ENCODE data around the gene PDE5A.

PDE5A gene

GRCh38 chr4:119512398-119512797 is 116.2 kb downstream of the PDE5A start:
- TF ChIP-seq CTCF (IDR thresholded peaks at IDR 0.05; ENCODE audit: borderline replicate concordance, control extremely low read depth, extremely low read depth, insufficient read depth, missing control alignments), result no peak
- in situ Hi-C loops (cut with MboI; ENCODE audit: low sequenced_read_pairs, unreplicated experiment), result no loop called here
- DNase-seq (ENCODE audit: low spot score), result no peak

GRCh38 chr4:119510395-119511149 is 118.0 kb downstream of the PDE5A start:
- DNase-seq (ENCODE audit: low spot score), result no peak
- in situ Hi-C loops (cut with MboI; ENCODE audit: low sequenced_read_pairs, unreplicated experiment), result no loop called here
- TF ChIP-seq CTCF (IDR thresholded peaks at IDR 0.05; ENCODE audit: borderline replicate concordance, control extremely low read depth, extremely low read depth, insufficient read depth, missing control alignments), result no peak

GRCh38 chr4:119508281-119508680 is 120.3 kb downstream of the PDE5A start:
- in situ Hi-C loops (cut with MboI; ENCODE audit: low sequenced_read_pairs, unreplicated experiment), result no loop called here
- DNase-seq (ENCODE audit: low spot score), result no peak
- no peak for TF ChIP-seq CTCF (IDR thresholded peaks at IDR 0.05; ENCODE audit: borderline replicate concordance, control extremely low read depth, extremely low read depth, insufficient read depth, missing control alignments)

- in situ Hi-C loops (cut with MboI; ENCODE audit: low sequenced_read_pairs, unreplicated experiment), result no loop called here
- no peak for DNase-seq (ENCODE audit: low spot score)
- TF ChIP-seq CTCF (IDR thresholded peaks at IDR 0.05; ENCODE audit: borderline replicate concordance, control extremely low read depth, extremely low read depth, insufficient read depth, missing control alignments), result no peak
Measured at GRCh38 chr4:119506806-119507205, 121.8 kb downstream of the PDE5A start.

GRCh38 chr4:119504616-119505015 is 124.0 kb downstream of the PDE5A start:
- no peak for TF ChIP-seq CTCF (IDR thresholded peaks at IDR 0.05; ENCODE audit: borderline replicate concordance, control extremely low read depth, extremely low read depth, insufficient read depth, missing control alignments)
- no peak for DNase-seq (ENCODE audit: low spot score)
- in situ Hi-C loops (cut with MboI; ENCODE audit: low sequenced_read_pairs, unreplicated experiment), result no loop called here

GRCh38 chr4:119501740-119502139 is 126.9 kb downstream of the PDE5A start:
- DNase-seq (ENCODE audit: low spot score), result no peak
- no peak for TF ChIP-seq CTCF (IDR thresholded peaks at IDR 0.05; ENCODE audit: borderline replicate concordance, control extremely low read depth, extremely low read depth, insufficient read depth, missing control alignments)
- in situ Hi-C loops (cut with MboI; ENCODE audit: low sequenced_read_pairs, unreplicated experiment), result no loop called here

All from GM13976 (cell line).